Measurements from ENCODE around the gene ACR.
A peak's percentile ranks its signal among the peaks of the same experiment; 100 is the strongest.

ACR gene

GRCh38 chr22:50730941-50731661 lies 6.9 kb upstream of the ACR start:
- no peak for DNase-seq (ENCODE audit: low read depth)
- TF ChIP-seq CTCF (IDR thresholded peaks at IDR 0.05; ENCODE audit: control insufficient read depth, insufficient read depth, low read depth, low read length, missing control alignments), result no peak
- H3K4me3 ChIP-seq (ENCODE audit: control insufficient read depth, low read depth, low read length), result no peak overlapping the region

- no peak overlapping the region for H3K4me3 ChIP-seq (ENCODE audit: control insufficient read depth, low read depth, low read length)
- TF ChIP-seq CTCF (IDR thresholded peaks at IDR 0.05; ENCODE audit: control insufficient read depth, insufficient read depth, low read depth, low read length, missing control alignments), result peak; percentile 93
- DNase-seq (ENCODE audit: low read depth), result no peak
These were observed 6.0 kb upstream of the ACR start for GRCh38 chr22:50731811-50732624.

- no peak for TF ChIP-seq CTCF (IDR thresholded peaks at IDR 0.05; ENCODE audit: control insufficient read depth, insufficient read depth, low read depth, low read length, missing control alignments)
- DNase-seq (ENCODE audit: low read depth), result no peak
These were observed 5.3 kb upstream of the ACR start for GRCh38 chr22:50732681-50733080.

GRCh38 chr22:50733521-50734342 lies 4.3 kb upstream of the ACR start:
- no peak for TF ChIP-seq CTCF (IDR thresholded peaks at IDR 0.05; ENCODE audit: control insufficient read depth, insufficient read depth, low read depth, low read length, missing control alignments)
- peak; percentile 10 for DNase-seq (ENCODE audit: low read depth)
- no peak overlapping the region; the same call in 1 of the 2 replicates for H3K4me3 ChIP-seq (ENCODE audit: control insufficient read depth, low read depth, low read length)

More at GRCh38 chr22:50732681-50733080, 5.3 kb upstream of the ACR start:
- no peak overlapping the region for H3K4me3 ChIP-seq (ENCODE audit: control insufficient read depth, low read depth, low read length)

- H3K4me3 ChIP-seq (ENCODE audit: control insufficient read depth, low read depth, low read length), result no peak overlapping the region
- no peak for TF ChIP-seq CTCF (IDR thresholded peaks at IDR 0.05; ENCODE audit: control insufficient read depth, insufficient read depth, low read depth, low read length, missing control alignments)
- DNase-seq (ENCODE audit: low read depth), result no peak
These were observed 3.6 kb upstream of the ACR start for GRCh38 chr22:50734343-50734771.

Measured in AG09309 (cell line).